ENCODE data around the gene WDR27.

DNA sequence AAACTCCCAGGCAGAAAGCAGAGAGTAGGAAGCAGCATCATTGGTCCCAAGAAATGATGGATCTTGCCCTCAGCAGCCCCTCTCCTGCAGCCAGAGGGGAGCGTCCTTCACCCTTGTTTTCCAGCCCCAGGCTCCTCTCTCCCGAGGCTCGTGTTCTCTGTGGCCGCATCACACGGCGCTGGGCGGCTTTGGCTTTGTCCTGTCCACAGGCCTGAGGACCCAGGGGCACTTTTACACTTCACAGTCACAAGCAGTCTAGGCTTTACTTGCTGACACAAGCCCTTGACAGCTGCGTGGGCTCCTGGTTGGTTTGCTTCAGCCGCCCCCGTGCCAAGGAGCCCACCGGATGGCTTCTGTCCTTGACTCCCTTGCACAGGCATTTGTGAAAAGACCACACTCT is 272.8 kb downstream of the WDR27 start:
- TF ChIP-seq, protein P1, sequence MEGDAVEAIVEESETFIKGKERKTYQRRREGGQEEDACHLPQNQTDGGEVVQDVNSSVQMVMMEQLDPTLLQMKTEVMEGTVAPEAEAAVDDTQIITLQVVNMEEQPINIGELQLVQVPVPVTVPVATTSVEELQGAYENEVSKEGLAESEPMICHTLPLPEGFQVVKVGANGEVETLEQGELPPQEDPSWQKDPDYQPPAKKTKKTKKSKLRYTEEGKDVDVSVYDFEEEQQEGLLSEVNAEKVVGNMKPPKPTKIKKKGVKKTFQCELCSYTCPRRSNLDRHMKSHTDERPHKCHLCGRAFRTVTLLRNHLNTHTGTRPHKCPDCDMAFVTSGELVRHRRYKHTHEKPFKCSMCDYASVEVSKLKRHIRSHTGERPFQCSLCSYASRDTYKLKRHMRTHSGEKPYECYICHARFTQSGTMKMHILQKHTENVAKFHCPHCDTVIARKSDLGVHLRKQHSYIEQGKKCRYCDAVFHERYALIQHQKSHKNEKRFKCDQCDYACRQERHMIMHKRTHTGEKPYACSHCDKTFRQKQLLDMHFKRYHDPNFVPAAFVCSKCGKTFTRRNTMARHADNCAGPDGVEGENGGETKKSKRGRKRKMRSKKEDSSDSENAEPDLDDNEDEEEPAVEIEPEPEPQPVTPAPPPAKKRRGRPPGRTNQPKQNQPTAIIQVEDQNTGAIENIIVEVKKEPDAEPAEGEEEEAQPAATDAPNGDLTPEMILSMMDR (IDR thresholded peaks at IDR 0.05; ENCODE audit: low read length), result no peak
- no peak for TF ChIP-seq EZH2 (IDR thresholded peaks at IDR 0.05; ENCODE audit: borderline replicate concordance, low read length)
